ENCODE data around the gene MYO1D. TPM values are rescaled to one million over a fixed set of nuclear protein-coding genes. Genes with fewer than 3 reads are reported as not detected.

The MYO1D gene
- total RNA-seq, 2 experiments from 2014 or later = 0.09 to 0.89 TPM

DNA sequence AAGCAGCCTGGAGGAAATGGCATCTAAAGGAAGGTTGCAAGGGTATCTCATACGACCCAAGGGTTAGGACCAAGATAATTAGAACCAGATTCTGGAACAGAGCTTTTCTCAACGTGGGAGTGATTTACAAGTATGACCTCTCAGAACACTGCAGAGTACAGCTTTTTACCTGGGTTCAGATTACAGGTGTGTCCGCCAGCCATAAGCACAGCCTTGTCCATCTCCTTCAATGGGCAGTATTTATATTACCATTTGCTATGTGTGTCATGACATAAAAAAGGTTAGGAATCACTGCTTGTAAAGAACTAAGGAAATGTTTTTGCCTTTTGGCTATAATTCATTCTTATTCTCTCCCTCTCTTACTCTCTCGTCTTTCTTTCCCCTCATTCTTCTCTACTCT is 36.7 kb downstream of the MYO1D start:
- H3K27ac ChIP-seq (ENCODE audit: low read depth, low read length, poor library complexity, severe bottlenecking) = no peak overlapping the region
- intact Hi-C loops (cut with micrococcal nuclease; ENCODE audit: unreplicated experiment) = no loop called here
- H3K9me3 ChIP-seq (ENCODE audit: low read length) = no peaks in the 10 kb centered on the region
- ChIA-PET CTCF (ENCODE audit: unreplicated experiment) (no interaction called here), POLR2A (no interaction called here)
- no peak for TF ChIP-seq EZH2phosphoT487 (IDR thresholded peaks at IDR 0.05; ENCODE audit: borderline replicate concordance, low read depth, low read length)
- TF ChIP-seq, protein P1, sequence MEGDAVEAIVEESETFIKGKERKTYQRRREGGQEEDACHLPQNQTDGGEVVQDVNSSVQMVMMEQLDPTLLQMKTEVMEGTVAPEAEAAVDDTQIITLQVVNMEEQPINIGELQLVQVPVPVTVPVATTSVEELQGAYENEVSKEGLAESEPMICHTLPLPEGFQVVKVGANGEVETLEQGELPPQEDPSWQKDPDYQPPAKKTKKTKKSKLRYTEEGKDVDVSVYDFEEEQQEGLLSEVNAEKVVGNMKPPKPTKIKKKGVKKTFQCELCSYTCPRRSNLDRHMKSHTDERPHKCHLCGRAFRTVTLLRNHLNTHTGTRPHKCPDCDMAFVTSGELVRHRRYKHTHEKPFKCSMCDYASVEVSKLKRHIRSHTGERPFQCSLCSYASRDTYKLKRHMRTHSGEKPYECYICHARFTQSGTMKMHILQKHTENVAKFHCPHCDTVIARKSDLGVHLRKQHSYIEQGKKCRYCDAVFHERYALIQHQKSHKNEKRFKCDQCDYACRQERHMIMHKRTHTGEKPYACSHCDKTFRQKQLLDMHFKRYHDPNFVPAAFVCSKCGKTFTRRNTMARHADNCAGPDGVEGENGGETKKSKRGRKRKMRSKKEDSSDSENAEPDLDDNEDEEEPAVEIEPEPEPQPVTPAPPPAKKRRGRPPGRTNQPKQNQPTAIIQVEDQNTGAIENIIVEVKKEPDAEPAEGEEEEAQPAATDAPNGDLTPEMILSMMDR (conservative IDR thresholded peaks at IDR 0.05; ENCODE audit: low read length) = no peak
- H3K4me2 ChIP-seq (ENCODE audit: low read length) = no peak overlapping the region
- H3K79me2 ChIP-seq (ENCODE audit: insufficient read depth, low read depth, low read length) = no peaks in the 10 kb centered on the region
- H3K4me3 ChIP-seq (ENCODE audit: low read depth, low read length, poor library complexity, severe bottlenecking) = no peak overlapping the region
- H3K9me2 ChIP-seq (ENCODE audit: insufficient read depth, low read length) = no peaks in the 10 kb centered on the region
- H2AFZ ChIP-seq (ENCODE audit: low read length) = no peak overlapping the region
- no peaks in the 10 kb centered on the region for H3K4me1 ChIP-seq (ENCODE audit: insufficient read depth, low read length, poor library complexity, severe bottlenecking)
- H3K36me3 ChIP-seq (ENCODE audit: insufficient read depth, low read length) = no peaks in the 10 kb centered on the region
- no peaks in the 10 kb centered on the region for H4K20me1 ChIP-seq (ENCODE audit: insufficient read depth, low read length)
- no TSS peak for BruUV-seq (replicated peaks)
- DNase-seq (ENCODE audit: low spot score) = no peak

DNA sequence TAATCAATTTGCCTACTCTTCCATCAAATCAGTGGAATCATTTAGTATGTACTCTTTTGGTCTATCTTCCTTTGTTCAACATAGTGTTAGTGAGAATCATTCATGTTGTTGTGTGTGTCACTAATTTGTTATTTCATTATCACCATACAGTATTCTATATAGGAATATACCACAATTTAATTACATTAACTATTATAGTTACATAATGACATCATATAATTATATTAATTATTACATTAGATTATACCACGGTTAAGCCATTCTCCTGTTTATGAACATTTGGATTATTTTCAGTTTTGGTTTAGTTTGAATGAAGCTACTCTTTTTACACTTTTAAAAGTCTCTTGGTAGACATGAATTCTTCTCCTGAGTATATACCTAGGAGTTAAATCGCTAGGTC is 40.4 kb downstream of the MYO1D start:
- CTCF ChIA-PET (ENCODE audit: unreplicated experiment) = no interaction called here
- H3K9me2 ChIP-seq (ENCODE audit: insufficient read depth, low read length) = no peaks in the 10 kb centered on the region
- H3K27ac ChIP-seq (ENCODE audit: low read depth, low read length, poor library complexity, severe bottlenecking) = no peak overlapping the region
- no TSS peak for BruUV-seq (replicated peaks)
- intact Hi-C loops (cut with micrococcal nuclease; ENCODE audit: unreplicated experiment) = no loop called here
- no peak overlapping the region for H3K4me2 ChIP-seq (ENCODE audit: low read length)
- POLR2A ChIA-PET = no interaction called here
- no peaks in the 10 kb centered on the region for H3K9me3 ChIP-seq (ENCODE audit: low read length)
- H3K4me1 ChIP-seq (ENCODE audit: insufficient read depth, low read length, poor library complexity, severe bottlenecking) = no peaks in the 10 kb centered on the region
- TF ChIP-seq, protein P1 (conservative IDR thresholded peaks at IDR 0.05; ENCODE audit: low read length) = no peak
- TF ChIP-seq EZH2phosphoT487 (IDR thresholded peaks at IDR 0.05; ENCODE audit: borderline replicate concordance, low read depth, low read length) = no peak
- no peaks in the 10 kb centered on the region for H4K20me1 ChIP-seq (ENCODE audit: insufficient read depth, low read length)
- no peaks in the 10 kb centered on the region for H3K79me2 ChIP-seq (ENCODE audit: insufficient read depth, low read depth, low read length)
- H2AFZ ChIP-seq (ENCODE audit: low read length) = no peak overlapping the region
- no peaks in the 10 kb centered on the region for H3K36me3 ChIP-seq (ENCODE audit: insufficient read depth, low read length)
- no peak for DNase-seq (ENCODE audit: low spot score)
- no peak overlapping the region for H3K4me3 ChIP-seq (ENCODE audit: low read depth, low read length, poor library complexity, severe bottlenecking)

DNA sequence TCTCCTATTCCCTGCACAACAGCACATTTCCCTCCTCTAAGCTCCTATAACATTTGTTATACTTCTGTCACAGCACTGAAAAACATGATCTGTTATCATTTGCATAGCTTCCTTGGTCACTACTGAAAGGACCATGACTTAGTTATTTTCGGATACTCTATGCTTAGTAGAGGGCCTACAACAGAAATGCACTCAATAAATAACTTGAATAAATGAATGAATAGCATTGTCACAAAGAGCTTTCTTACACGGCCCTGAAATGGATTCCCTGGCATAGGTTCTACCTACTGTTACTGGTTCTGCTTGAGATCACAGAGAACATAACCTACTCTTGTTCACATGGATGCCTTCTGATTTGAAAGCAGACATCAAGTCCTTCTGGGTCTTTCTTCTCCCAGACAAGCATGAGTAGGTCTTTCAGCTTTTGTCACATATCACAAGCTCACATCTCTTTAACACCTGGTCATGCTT is 41.6 kb downstream of the MYO1D start:
- Histone ChIP-seq H3K36me3 (ENCODE audit: insufficient read depth, low read length) (no peaks in the 10 kb centered on the region), H3K4me1 (ENCODE audit: insufficient read depth, low read length, poor library complexity, severe bottlenecking) (no peaks in the 10 kb centered on the region), H3K4me3 (ENCODE audit: low read depth, low read length, poor library complexity, severe bottlenecking) (no peak overlapping the region), H4K20me1 (ENCODE audit: insufficient read depth, low read length) (no peaks in the 10 kb centered on the region), H3K27ac (ENCODE audit: low read depth, low read length, poor library complexity, severe bottlenecking) (no peak overlapping the region), H2AFZ (ENCODE audit: low read length) (no peak overlapping the region), H3K79me2 (ENCODE audit: insufficient read depth, low read depth, low read length) (no peaks in the 10 kb centered on the region), H3K9me3 (ENCODE audit: low read length) (no peaks in the 10 kb centered on the region), H3K9me2 (ENCODE audit: insufficient read depth, low read length) (no peaks in the 10 kb centered on the region), H3K4me2 (ENCODE audit: low read length) (no peak overlapping the region)
- no TSS peak for BruUV-seq (replicated peaks)
- TF ChIP-seq, protein P1 (conservative IDR thresholded peaks at IDR 0.05; ENCODE audit: low read length) = no peak
- TF ChIP-seq EZH2phosphoT487 (IDR thresholded peaks at IDR 0.05; ENCODE audit: borderline replicate concordance, low read depth, low read length) = no peak
- intact Hi-C loops (cut with micrococcal nuclease; ENCODE audit: unreplicated experiment) = no loop called here
- DNase-seq (ENCODE audit: low spot score) = no peak
- ChIA-PET CTCF (ENCODE audit: unreplicated experiment) (no interaction called here), POLR2A (interaction anchor here (0.5 to 1.0 kb wide), 3 partner anchors 60 to 102 kb away, joined by 3 read pairs; a partner anchor contains a TSS)
